Measurements from ENCODE around the gene CCNY. TPM values are rescaled to one million over a fixed set of nuclear protein-coding genes. Genes with fewer than 3 reads are reported as not detected.

The CCNY gene
- total and polyA plus RNA-seq, 2 of the 4 experiments (the other 2 are of a cell fraction) = 38.0 to 131 TPM

DNA sequence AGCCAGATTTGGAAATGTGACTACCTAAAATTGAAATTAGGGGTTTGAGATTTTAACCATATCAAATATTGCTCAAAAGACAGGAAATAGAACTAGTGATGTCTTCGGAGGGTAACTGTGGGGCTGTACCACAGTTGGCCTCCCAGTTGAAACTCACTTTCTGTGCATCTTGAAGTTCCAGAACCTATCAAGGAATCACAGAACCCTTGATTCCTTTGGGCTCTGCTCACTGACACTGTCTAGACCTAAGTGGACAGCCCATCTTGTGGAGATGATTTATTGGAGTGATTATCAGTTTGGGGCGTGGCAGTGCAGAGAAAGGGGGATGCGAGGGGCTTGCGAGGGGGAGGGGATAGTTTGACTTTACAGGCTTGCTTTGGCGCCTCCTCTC is 134.6 kb downstream of the CCNY start:
- Histone ChIP-seq H3K27me3 (ENCODE audit: control insufficient read depth, insufficient read depth, low read length) (no peaks in the 10 kb centered on the region), H4K8ac (ENCODE audit: low read depth in 2 of 2, low read length in 2 of 2) (no peak overlapping the region), H2AFZ (replicated peaks; ENCODE audit: low read length, poor library complexity) (no peak overlapping the region), H3K27ac (ENCODE audit: insufficient read depth, low read length) (no peak overlapping the region), H3K9ac (ENCODE audit: low read depth, low read length) (no peak overlapping the region), H2BK120ac (ENCODE audit: low read depth, low read length) (no peak overlapping the region), H3K36me3 (ENCODE audit: control insufficient read depth, insufficient read depth, low read length) (no peaks in the 10 kb centered on the region), H3K79me1 (ENCODE audit: low read depth in 1 of 2, low read length in 2 of 2) (peaks cover 48 to 69% of the 10 kb centered on the region in 2 experiments), H3K14ac (replicated peaks; ENCODE audit: low read depth, low read length) (no peak overlapping the region), H3K18ac (ENCODE audit: low read depth, low read length) (no peak overlapping the region), H2BK20ac (ENCODE audit: low read depth, low read length) (no peak overlapping the region), H4K20me1 (ENCODE audit: insufficient read depth, low read length) (peaks cover 74% of the 10 kb centered on the region), H2BK15ac (ENCODE audit: low read depth, low read length) (no peak overlapping the region), H3K4ac (ENCODE audit: low read depth, low read length) (no peak overlapping the region), H3K9me3 (ENCODE audit: control insufficient read depth, insufficient read depth, low read length) (no peaks in the 10 kb centered on the region), H3K56ac (ENCODE audit: extremely low read depth, insufficient read depth, low read length) (no peak overlapping the region), H3K4me2 (ENCODE audit: low read depth, low read length) (no peak overlapping the region), H4K5ac (ENCODE audit: low read depth, low read length) (no peak overlapping the region), H2AK9ac (replicated peaks; ENCODE audit: low read depth, low read length, poor library complexity) (no peak overlapping the region), H4K91ac (ENCODE audit: insufficient read depth, low read depth, low read length) (no peak overlapping the region), H3K4me1 (ENCODE audit: control insufficient read depth, insufficient read depth, low read length) (peaks cover 4% of the 10 kb centered on the region; the same call in 1 of the 2 replicates), H2AK5ac (ENCODE audit: low read depth, low read length) (no peak overlapping the region), H3K4me3 (ENCODE audit: insufficient read depth, low read depth, low read length) (no peak overlapping the region), H3K9me1 (ENCODE audit: insufficient read depth, low read length) (peaks cover 18% of the 10 kb centered on the region), H3K23ac (ENCODE audit: low read depth, low read length) (no peak overlapping the region), H2BK5ac (ENCODE audit: low read depth, low read length, poor library complexity, severe bottlenecking) (no peak overlapping the region)
- no TSS peak for BruUV-seq (replicated peaks)
- in situ Hi-C loops (cut with MboI; ENCODE audit: low sequenced_read_pairs) (no loop called here), intact Hi-C loops (cut with micrococcal nuclease) (no loop called here), dilution Hi-C loops (cut with HindIII; ENCODE audit: low sequenced_read_pairs, unreplicated experiment) (no loop called here)
- ATAC-seq (ENCODE audit: low read depth) (no peak), DNase-seq (no peak)
- TF ChIP-seq POLR2A (IDR thresholded peaks at IDR 0.05; ENCODE audit: low read depth, low read length) = no peak
- no peak for TF ChIP-seq RCOR1 (IDR thresholded peaks at IDR 0.05; ENCODE audit: insufficient replicate concordance, low read length)
- no peak for TF ChIP-seq RFX5 (IDR thresholded peaks at IDR 0.05; ENCODE audit: low read depth, low read length)
- no peak for TF ChIP-seq MAFK (IDR thresholded peaks at IDR 0.05; ENCODE audit: low read depth, low read length)
- TF ChIP-seq BHLHE40 (IDR thresholded peaks at IDR 0.05; ENCODE audit: low read depth, low read length) = no peak
- TF ChIP-seq, protein P1, sequence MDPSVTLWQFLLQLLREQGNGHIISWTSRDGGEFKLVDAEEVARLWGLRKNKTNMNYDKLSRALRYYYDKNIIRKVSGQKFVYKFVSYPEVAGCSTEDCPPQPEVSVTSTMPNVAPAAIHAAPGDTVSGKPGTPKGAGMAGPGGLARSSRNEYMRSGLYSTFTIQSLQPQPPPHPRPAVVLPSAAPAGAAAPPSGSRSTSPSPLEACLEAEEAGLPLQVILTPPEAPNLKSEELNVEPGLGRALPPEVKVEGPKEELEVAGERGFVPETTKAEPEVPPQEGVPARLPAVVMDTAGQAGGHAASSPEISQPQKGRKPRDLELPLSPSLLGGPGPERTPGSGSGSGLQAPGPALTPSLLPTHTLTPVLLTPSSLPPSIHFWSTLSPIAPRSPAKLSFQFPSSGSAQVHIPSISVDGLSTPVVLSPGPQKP (IDR thresholded peaks at IDR 0.05; ENCODE audit: borderline replicate concordance, low read depth, low read length) = no peak
- no peak for TF ChIP-seq MXI1 (IDR thresholded peaks at IDR 0.05; ENCODE audit: borderline replicate concordance, low read depth, low read length)
- TF ChIP-seq SMC3 (IDR thresholded peaks at IDR 0.05; ENCODE audit: low read depth, low read length) = no peak
- TF ChIP-seq, protein P2, sequence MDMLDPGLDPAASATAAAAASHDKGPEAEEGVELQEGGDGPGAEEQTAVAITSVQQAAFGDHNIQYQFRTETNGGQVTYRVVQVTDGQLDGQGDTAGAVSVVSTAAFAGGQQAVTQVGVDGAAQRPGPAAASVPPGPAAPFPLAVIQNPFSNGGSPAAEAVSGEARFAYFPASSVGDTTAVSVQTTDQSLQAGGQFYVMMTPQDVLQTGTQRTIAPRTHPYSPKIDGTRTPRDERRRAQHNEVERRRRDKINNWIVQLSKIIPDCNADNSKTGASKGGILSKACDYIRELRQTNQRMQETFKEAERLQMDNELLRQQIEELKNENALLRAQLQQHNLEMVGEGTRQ (IDR thresholded peaks at IDR 0.05; ENCODE audit: low read depth, low read length) = no peak
- TF ChIP-seq MAZ (IDR thresholded peaks at IDR 0.05; ENCODE audit: borderline replicate concordance, low read depth, low read length) = no peak
- no peak for TF ChIP-seq FOS (IDR thresholded peaks at IDR 0.05; ENCODE audit: low read depth, low read length)
- TF ChIP-seq NFE2L2 (IDR thresholded peaks at IDR 0.05; ENCODE audit: low read depth, low read length) = no peak
- TF ChIP-seq CEBPB (IDR thresholded peaks at IDR 0.05; ENCODE audit: low read depth, low read length) = no peak
- no peak for TF ChIP-seq CHD1 (IDR thresholded peaks at IDR 0.05; ENCODE audit: low read depth, low read length)
- TF ChIP-seq RAD21 (IDR thresholded peaks at IDR 0.05; ENCODE audit: low read length) = no peak
- TF ChIP-seq, protein P3, sequence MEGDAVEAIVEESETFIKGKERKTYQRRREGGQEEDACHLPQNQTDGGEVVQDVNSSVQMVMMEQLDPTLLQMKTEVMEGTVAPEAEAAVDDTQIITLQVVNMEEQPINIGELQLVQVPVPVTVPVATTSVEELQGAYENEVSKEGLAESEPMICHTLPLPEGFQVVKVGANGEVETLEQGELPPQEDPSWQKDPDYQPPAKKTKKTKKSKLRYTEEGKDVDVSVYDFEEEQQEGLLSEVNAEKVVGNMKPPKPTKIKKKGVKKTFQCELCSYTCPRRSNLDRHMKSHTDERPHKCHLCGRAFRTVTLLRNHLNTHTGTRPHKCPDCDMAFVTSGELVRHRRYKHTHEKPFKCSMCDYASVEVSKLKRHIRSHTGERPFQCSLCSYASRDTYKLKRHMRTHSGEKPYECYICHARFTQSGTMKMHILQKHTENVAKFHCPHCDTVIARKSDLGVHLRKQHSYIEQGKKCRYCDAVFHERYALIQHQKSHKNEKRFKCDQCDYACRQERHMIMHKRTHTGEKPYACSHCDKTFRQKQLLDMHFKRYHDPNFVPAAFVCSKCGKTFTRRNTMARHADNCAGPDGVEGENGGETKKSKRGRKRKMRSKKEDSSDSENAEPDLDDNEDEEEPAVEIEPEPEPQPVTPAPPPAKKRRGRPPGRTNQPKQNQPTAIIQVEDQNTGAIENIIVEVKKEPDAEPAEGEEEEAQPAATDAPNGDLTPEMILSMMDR (conservative IDR thresholded peaks at IDR 0.05; ENCODE audit: low read depth, low read length) = no peak
- no CpG with 5 or more reads among the region's 5 CpGs for WGBS, 2 experiments (ENCODE audit: extremely low coverage in 2 of 2, insufficient read length in 1 of 2)
- CTCF ChIA-PET = no interaction called here
- POLR2A ChIA-PET (ENCODE audit: unreplicated experiment) = no interaction called here
